OCI-LY3 (cell line): ENCODE data around the gene RHBDD1.

Experiments
- CTCF ChIP-seq: fragments of 200-600, 300-600 bp; sonication (generic); IDR thresholded peaks from 2 replicates; pipeline ENCODE4 v1.5.1; 2014; ENCODE audit warnings: antibody characterized with exemption, low read length, low read depth
- EZH2phosphoT487 ChIP-seq: fragments of 200-600 bp; shearing (Covaris generic); IDR thresholded peaks from 2 replicates; pipeline ENCODE4 v1.6.1; 2018; ENCODE audit warnings: antibody characterized with exemption, mixed run types, low read depth

GRCh38 chr2:226877491-226877890 is 41.6 kb downstream of the RHBDD1 start:
- TF ChIP-seq CTCF: no peak
- no peak for TF ChIP-seq EZH2phosphoT487
